ENCODE results near the gene CHD9NB.
"Not testable (repeated sequence)": the region's sequence is repeated elsewhere in the genome, so short reads cannot be mapped to it uniquely, and the experiment has no call there.

CHD9NB gene

GRCh38 chr16:53055541-53056391 is 3.1 kb upstream of the CHD9NB start:
- DNase-seq, result peak; percentile 25

- peak; percentile 95 for DNase-seq
Measured at GRCh38 chr16:53054670-53055485, 2.2 kb upstream of the CHD9NB start, which contains the start of gene CHD9. Gene CHD9, plus strand, starts transcription at chr16:53054991. Its CDS starts 101,099 bp downstream, at chr16:53156090.

GRCh38 chr16:53053967-53054669 is 1.4 kb upstream of the CHD9NB start:
- DNase-seq, result no peak

- DNase-seq, result not testable (repeated sequence)
Measured at GRCh38 chr16:53051255-53051654, 1.4 kb downstream of the CHD9NB start.

- no peak for DNase-seq
Measured at GRCh38 chr16:53048139-53048915, 4.4 kb downstream of the CHD9NB start.

- DNase-seq, result not testable (repeated sequence)
Measured at GRCh38 chr16:53047515-53047914, 5.2 kb downstream of the CHD9NB start.

GRCh38 chr16:53045341-53046220 is 7.1 kb downstream of the CHD9NB start:
- no peak for DNase-seq

- DNase-seq, result no peak
Measured at GRCh38 chr16:53043986-53044601, 8.6 kb downstream of the CHD9NB start.

- no peak for DNase-seq
Measured at GRCh38 chr16:53043428-53043831, 9.3 kb downstream of the CHD9NB start.

GRCh38 chr16:53042235-53042701 is 10.4 kb downstream of the CHD9NB start:
- DNase-seq, result no peak

GRCh38 chr16:53041320-53042051 is 11.2 kb downstream of the CHD9NB start:
- no peak for DNase-seq

- no peak for DNase-seq
Measured at GRCh38 chr16:53040788-53041187, 11.9 kb downstream of the CHD9NB start.

GRCh38 chr16:53036711-53037110 is 16.0 kb downstream of the CHD9NB start:
- not testable (repeated sequence) for DNase-seq

- no peak for DNase-seq
Measured at GRCh38 chr16:53036066-53036465, 16.6 kb downstream of the CHD9NB start.

- no peak for DNase-seq
Measured at GRCh38 chr16:53035176-53035942, 17.3 kb downstream of the CHD9NB start.

GRCh38 chr16:53034306-53034705 is 18.4 kb downstream of the CHD9NB start:
- no peak for DNase-seq

GRCh38 chr16:53031323-53031942 is 21.3 kb downstream of the CHD9NB start:
- no peak for DNase-seq

GRCh38 chr16:53029971-53030370 is 22.7 kb downstream of the CHD9NB start:
- DNase-seq, result no peak

- DNase-seq, result no peak
Measured at GRCh38 chr16:53024045-53024444, 28.7 kb downstream of the CHD9NB start.

All from NCI-H1105 treated with DMSO at 0.1 percent for 48 hours (cell line).